Right lobe of liver (tissue), 6 donors: ENCODE results near the gene COL25A1. TPM values are rescaled to one million over a fixed set of nuclear protein-coding genes. Genes with fewer than 3 reads are reported as not detected.

Source experiments
- ATAC-seq, 4 donors: fragments of 200-7000 bp; cut with Tn5 transposase; one replicate each; pipeline ENCODE4 v1.9.1; 2020; ENCODE audit warnings: mild to moderate bottlenecking in 4 of 4, moderate library complexity in 4 of 4
- DNase-seq, 3 donors: peaks; one replicate each; pipeline ENCODE4 v3.0.0-alpha.2; 2020
- H3K27ac ChIP-seq, 3 donors: fragments of 200-600 bp; one replicate each; pipeline ENCODE4 v1.8.0; 2022
- H3K27me3 ChIP-seq, 2 donors: fragments of 200-600 bp; one replicate each; pipeline ENCODE4 v1.8.0; 2022
- H3K36me3 ChIP-seq, 4 donors: fragments of 200-600 bp; sonication (generic) in 1 of 4; one replicate each; pipeline versions ENCODE4 v1.5.1 to v1.8.0; 2017 to 2022; ENCODE audit warnings: control low read depth in 1 of 4
- H3K4me1 ChIP-seq, 4 donors: fragments of 200-600 bp; sonication (generic) in 1 of 4; one replicate each; pipeline versions ENCODE4 v1.5.1 to v1.8.0; 2017 to 2022; ENCODE audit warnings: control low read depth in 1 of 4
- H3K4me3 ChIP-seq, 3 donors: fragments of 200-600 bp; one replicate each; pipeline ENCODE4 v1.8.0; 2022
- H3K9me3 ChIP-seq, 4 donors: fragments of 200-600 bp; sonication (generic) in 1 of 4; one replicate each; pipeline versions ENCODE4 v1.5.1 to v1.8.0; 2017 to 2022; ENCODE audit warnings: control low read depth in 1 of 4
- POLR2A ChIP-seq: fragments of 450-650 bp; IDR thresholded peaks from one replicate; pipeline ENCODE4 v1.6.1; 2017; ENCODE audit warnings: antibody characterized with exemption, mild to moderate bottlenecking
- WGBS: methylation state at CpG from one replicate; pipeline ENCODE4 v1.1.6; 2018; ENCODE audit warnings: low coverage, low lambda C conversion rate; ENCODE audit not compliant: insufficient coverage; ENCODE audit errors: missing lambda C conversion rate; 5-methylcytosine and 5-hydroxymethylcytosine counted together
- intact Hi-C, 2 donors: fragments of 100-400 bp; cut with DNase I; formaldehyde crosslinking; loops; one replicate each; pipeline versions ENCODE4 v1.11.2 to v1.14.1; 2022
- total RNA-seq, 6 experiments: library from RNA; depleted of rRNA in 2 of 6; stranded (reverse); fragments of >200 nt in 2 of 6; fragmentation: NEBNext Ultra II Directional in 3 of 6; extraction: Animal tissue kit (Norgen Biotek cat#: 25700) in 3 of 6; gene quantifications; one replicate each; pipeline versions ENCODE4 v1.1.0 to v1.2.4, GENCODE V29; 2016 to 2023
- TF ChIP-seq, protein P1 (sequence below), 4 donors: fragments of 200-600 bp in 3 of 4; fragments of 450-650 bp in 1 of 4; IDR thresholded peaks; one replicate each; pipeline versions ENCODE4 v1.5.1 to v1.8.0; 2016 to 2022; ENCODE audit warnings: antibody characterized with exemption in 4 of 4, mild to moderate bottlenecking in 2 of 4
- donor health status: DM: no; HTN: yes; CAD: no.
- donor health status: DM: no; HTN: no; CAD: no.
- donor health status: DM: no; HTN: no; CAD: no.
- donor health status: DM: no; HTN: yes; CAD: no.
- donor health status: DM: no; HTN: yes; CAD: no.

The COL25A1 gene
- total RNA-seq, 6 experiments from 2014 or later: 0.06 to 4.8 (median 1.3) TPM

DNA sequence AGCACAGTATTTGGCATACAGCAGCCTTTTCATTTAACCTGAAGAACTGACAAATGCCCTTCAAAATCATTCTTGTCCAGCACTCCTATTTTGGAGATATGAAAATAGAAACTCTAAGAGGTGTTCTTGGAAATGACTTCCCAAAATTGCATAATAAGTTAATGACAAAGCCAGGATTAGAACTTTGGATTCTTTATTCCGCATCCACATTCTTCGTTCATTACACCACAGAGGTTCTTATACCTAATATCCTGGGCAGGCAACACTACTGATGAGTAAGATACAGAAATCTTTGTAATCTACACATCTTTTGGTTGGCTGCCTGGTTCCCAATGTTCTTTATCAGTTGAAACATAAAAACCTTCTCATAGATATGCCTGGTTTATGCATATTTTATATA, 5.9 kb downstream of the COL25A1 start:
- TF ChIP-seq, protein P1, sequence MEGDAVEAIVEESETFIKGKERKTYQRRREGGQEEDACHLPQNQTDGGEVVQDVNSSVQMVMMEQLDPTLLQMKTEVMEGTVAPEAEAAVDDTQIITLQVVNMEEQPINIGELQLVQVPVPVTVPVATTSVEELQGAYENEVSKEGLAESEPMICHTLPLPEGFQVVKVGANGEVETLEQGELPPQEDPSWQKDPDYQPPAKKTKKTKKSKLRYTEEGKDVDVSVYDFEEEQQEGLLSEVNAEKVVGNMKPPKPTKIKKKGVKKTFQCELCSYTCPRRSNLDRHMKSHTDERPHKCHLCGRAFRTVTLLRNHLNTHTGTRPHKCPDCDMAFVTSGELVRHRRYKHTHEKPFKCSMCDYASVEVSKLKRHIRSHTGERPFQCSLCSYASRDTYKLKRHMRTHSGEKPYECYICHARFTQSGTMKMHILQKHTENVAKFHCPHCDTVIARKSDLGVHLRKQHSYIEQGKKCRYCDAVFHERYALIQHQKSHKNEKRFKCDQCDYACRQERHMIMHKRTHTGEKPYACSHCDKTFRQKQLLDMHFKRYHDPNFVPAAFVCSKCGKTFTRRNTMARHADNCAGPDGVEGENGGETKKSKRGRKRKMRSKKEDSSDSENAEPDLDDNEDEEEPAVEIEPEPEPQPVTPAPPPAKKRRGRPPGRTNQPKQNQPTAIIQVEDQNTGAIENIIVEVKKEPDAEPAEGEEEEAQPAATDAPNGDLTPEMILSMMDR (IDR thresholded peaks at IDR 0.05): no peak
- TF ChIP-seq POLR2A: no peak
- intact Hi-C loops: no loop called here
- H3K4me1 ChIP-seq: no peaks in the 10 kb centered on the region
- H3K36me3 ChIP-seq: no peaks in the 10 kb centered on the region
- no peaks in the 10 kb centered on the region for H3K9me3 ChIP-seq
- no peak overlapping the region for H3K4me3 ChIP-seq
- no peak overlapping the region for H3K27ac ChIP-seq
- WGBS: 58% methylated on average over 2 of the region's 2 CpGs
- H3K27me3 ChIP-seq: no peaks in the 10 kb centered on the region
- peak in 1 of 4 donors; percentile 38 for ATAC-seq
- no peak for DNase-seq

DNA sequence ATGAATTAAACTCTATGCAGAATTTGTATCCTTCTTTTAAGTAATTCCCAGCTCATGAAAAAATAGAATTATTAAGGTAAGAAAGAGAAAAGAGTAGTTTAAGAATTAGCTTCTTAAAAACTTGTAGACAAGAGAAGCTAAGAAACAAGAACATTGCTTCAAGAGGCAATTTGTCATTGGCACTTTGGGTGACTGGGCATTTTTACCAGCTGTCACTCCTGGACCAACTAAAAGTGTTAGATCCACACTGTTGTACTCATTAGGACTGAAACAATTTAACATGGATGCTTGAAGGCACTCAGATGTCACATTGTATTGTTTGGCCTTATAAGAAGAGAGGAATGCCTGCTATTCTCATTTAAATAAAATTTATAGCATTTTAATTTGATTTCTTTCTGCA, 7.4 kb downstream of the COL25A1 start:
- intact Hi-C loops: no loop called here
- no peaks in the 10 kb centered on the region for H3K36me3 ChIP-seq
- H3K27ac ChIP-seq: no peak overlapping the region
- H3K27me3 ChIP-seq: no peaks in the 10 kb centered on the region
- no peaks in the 10 kb centered on the region for H3K9me3 ChIP-seq
- DNase-seq (no peak), ATAC-seq (no peak)
- TF ChIP-seq, protein P1 (IDR thresholded peaks at IDR 0.05): no peak
- no peak for TF ChIP-seq POLR2A
- H3K4me1 ChIP-seq: no peaks in the 10 kb centered on the region
- H3K4me3 ChIP-seq: no peak overlapping the region

DNA sequence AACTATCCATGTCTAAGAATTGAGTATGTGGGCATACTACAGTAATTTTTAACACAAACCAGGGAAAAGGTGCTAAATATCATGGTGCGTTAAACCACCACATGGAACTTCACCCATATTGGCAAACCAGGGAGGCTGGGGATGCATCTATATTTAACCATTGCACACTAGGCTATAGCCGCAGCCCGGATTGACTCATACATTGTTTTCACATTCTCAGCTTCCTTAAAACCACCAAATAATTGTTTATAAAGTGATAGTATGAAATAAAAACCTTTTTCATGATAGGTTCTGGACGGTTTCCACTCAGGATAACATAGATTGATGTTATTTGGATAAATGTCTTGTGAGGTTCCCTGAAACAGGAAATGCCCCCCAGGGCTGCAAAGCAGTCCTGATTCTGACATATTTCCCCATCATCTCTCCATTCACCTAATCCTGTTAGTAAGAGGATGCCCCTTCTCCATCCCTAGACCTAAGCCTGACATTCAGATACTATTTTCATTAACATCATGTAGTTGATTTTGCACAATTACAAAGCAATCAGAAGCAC, 7.9 kb downstream of the COL25A1 start:
- DNase-seq: no peak
- no peak for ATAC-seq

DNA sequence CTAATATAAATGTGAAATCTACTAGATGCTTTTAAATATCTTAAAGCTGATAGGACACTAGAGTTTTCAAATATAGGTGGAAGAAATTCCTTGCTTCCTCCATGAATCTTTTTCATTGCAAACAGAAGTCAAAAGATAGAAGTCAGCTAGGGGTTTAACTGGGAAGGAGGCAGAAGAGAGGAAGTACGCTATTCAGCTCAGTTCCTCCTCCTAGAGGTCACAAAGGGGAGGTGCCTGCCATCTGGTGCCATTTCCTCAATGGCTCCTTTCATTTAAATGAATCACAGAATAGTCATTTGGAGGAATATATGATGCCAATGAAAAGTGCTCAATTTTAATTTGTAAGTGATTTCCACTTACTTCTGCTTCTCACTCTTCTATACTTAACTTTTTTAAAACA, 8.5 kb downstream of the COL25A1 start:
- DNase-seq (no peak), ATAC-seq (peak in 3 of 4 donors; percentile 33 to 51 (median 35))
- Histone ChIP-seq H3K9me3 (no peaks in the 10 kb centered on the region), H3K4me1 (no peaks in the 10 kb centered on the region), H3K27ac (no peak overlapping the region), H3K27me3 (no peaks in the 10 kb centered on the region), H3K36me3 (no peaks in the 10 kb centered on the region), H3K4me3 (no peak overlapping the region)
- TF ChIP-seq, protein P1 (IDR thresholded peaks at IDR 0.05): peak in 2 of 4 donors; percentile 18 to 21
- TF ChIP-seq POLR2A: no peak
- WGBS: 18% methylated on average over 1 of the region's 1 CpG
- intact Hi-C loops: no loop called here

More for the DNA sequence above, 7.9 kb downstream of the COL25A1 start:
- Histone ChIP-seq H3K4me1 (no peaks in the 10 kb centered on the region), H3K27ac (no peak overlapping the region), H3K9me3 (no peaks in the 10 kb centered on the region), H3K4me3 (no peak overlapping the region), H3K36me3 (no peaks in the 10 kb centered on the region), H3K27me3 (no peaks in the 10 kb centered on the region)
- TF ChIP-seq, protein P1 (IDR thresholded peaks at IDR 0.05): no peak
- no peak for TF ChIP-seq POLR2A
- intact Hi-C loops: no loop called here
- WGBS: 73% methylated on average over 4 of the region's 4 CpGs
